EH (cell line): ENCODE measurements around the gene MIEN1.
"Not testable (repeated sequence)": the region's sequence is repeated elsewhere in the genome, so short reads cannot be mapped to it uniquely, and the experiment has no call there.

Experiments used
- DNase-seq: peaks from one replicate; pipeline ENCODE4 v3.0.0-alpha.2; 2015; ENCODE audit warnings: low read depth

Gene MIEN1, protein sequence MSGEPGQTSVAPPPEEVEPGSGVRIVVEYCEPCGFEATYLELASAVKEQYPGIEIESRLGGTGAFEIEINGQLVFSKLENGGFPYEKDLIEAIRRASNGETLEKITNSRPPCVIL

DNA sequence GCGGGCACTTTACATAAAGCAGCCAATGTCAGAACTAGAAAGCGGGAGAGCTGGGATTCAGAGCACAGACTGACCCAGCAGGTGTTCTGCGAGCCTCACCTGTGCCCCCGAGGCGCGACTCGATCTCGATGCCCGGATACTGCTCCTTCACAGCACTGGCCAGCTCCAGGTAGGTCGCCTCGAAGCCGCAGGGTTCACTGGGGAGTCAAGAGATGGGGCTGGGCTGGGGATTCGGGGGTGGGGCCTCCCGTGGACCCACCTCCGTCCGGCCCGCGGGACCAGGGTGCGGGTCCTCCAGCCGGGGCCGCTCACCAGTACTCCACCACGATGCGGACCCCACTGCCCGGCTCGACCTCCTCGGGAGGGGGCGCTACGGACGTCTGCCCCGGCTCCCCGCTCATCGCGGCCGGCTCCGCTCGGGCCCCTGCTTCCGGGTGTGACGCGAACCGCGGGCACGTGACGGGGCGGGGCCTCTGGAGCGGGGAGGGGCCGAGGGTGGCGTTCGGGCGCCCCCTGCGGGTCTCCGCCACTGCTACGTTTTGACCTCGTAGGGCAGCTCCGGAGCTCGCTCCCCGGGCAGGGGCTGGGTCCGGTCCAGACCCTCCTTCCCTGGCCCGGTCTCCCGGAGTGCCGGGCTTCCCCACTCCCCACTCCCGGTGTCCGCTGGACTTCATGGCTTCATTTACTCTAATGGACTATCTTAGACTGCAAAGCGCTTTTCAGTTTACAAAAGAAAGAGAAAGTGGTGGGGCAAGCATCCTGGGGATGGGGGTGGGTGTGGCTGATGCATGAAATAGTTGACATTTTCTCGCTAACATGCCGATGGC is at the start of gene MIEN1:
TSS of gene MIEN1 (minus strand) at position 438 of the 827 bp plus-strand sequence. CDS start at position 401, 37 bp downstream.
- DNase-seq = peak; percentile 82

DNA sequence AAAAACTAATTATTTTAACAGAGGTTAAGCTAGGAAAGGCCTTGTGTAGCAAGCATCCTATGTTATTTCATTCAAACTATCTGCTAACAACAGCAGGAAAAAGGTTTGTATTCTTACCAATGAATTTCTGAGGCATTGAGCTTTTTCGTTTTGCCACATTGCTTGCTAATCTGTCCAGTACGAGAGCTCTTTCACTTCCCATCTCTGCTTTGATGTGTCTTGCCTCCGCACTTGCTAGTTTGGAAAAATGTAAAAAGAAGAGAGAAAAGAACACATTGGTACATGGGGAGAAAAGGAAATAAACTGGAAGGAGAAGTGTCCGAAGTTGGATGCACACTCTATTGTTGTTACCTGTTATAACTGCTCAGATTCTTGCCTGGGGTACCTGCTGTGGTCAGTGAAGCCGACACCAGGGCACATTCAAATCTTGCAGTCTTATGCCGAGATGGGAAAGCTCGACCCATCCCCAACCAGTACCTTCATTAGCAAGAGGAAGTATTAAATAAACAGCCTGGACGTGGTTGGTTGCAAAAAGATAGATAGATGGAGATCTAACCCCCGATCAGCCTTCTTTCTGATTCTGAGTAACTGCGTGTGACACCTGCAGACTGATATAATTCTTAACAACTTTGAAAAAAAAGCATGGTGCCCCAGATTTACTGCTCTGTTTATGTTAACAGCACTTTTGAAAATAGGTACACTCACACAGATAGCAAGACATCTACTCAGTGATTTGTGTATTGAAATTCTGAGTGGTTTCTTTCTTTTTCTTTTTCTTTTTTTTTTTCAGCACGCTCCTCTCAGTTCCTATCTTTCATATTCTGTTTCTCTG is 47.4 kb upstream of the MIEN1 start:
- no peak for DNase-seq

DNA sequence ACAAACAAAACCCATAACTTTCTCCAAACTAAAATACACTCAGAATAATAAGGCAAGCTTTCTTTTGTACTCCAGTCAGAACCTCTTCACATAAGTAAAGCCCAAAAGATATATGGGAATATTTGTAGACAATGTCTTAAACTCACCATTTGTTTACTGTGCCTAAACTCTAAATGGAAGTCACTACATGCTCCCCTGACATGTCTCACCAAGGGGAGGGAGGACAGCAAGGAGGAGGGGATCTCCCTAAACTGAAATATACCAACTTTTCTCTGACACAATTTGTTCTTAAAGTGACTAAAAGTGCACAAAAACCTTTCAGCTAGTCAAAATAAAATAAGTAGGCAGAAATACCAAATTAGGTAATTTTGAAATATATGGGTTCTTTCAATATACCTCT is 45.9 kb upstream of the MIEN1 start:
- no peak for DNase-seq

DNA sequence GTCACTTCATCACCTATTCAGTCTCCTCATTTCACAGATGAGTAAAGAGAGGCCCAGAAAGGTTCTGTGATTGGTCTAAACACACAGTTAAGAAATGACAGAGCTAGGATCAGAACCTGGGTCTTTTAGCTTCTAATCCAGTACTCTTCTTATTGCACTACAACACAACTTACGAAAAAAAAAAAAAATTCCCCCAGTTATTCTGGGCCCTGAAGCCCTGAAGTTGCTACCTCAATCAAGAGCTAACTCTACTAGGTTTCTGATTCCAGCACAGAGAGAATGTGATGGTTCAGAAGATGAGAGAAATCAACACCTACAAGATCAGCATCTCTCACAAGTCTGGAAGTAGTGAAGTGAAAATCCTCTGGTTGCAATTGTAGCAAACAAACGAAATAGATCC is 44.7 kb upstream of the MIEN1 start:
- DNase-seq = no peak

DNA sequence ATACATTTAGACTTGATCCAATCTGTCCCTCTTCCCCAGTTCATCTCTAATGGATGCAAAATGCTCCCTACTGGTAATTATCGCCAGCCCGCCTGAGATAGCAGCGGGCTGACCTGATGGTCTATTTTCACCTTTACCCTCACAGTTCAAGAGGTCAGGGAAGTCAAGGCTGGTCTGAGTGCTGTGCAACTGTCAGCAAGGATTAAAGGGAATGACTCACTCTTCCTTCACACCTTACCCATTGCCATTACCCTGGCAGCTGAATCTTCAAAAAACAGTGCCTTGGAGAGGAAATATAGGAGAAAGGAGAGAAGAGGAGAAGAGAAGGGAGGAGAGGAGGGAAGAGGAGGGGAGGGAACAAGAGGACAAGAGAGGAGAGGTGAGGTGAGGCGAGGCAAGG is 43.7 kb upstream of the MIEN1 start:
- no peak for DNase-seq

DNA sequence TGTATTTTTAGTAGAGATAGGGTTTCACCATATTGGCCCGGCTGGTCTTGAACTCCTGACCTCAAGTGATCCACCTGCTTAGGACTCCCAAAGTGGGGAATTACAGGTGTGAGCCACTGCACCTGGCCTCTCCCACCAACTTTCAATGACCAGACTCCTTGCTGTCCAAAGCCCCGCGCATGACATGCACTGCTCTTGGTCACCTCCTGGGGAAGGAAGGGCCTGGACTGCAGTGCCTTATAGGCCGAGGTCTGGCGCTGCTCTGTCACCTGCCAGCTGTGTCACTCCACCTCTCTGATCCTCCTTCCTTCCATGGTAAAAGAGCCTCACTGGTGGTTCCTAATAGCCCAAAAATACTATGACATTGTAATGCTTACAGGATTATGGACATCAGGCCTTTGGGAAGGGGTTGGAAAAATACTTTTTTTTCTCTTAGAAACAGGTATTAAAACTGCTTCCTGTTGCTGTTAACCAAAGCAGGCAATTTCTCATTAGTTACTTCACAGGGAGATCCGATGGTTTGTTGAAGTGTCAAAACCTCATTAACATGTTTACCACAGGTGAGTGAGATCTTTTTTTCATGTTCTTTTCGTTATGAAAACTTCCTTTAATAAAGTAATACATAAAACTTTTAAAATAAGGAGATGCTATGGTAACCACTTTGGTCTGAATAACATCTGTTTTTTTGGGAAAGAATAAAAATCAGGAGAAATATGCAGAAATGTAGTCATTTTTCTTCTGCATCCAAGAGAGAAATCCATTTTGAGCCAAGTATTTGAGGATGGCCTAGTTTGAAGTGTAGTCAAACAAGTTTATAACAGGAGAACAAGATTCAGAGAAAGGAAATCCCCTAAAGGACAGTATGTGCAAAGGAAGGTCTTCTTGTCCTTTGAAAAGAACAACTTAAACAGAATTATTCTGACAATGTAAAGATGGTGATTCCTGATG is 42.9 kb upstream of the MIEN1 start:
- DNase-seq = no peak

DNA sequence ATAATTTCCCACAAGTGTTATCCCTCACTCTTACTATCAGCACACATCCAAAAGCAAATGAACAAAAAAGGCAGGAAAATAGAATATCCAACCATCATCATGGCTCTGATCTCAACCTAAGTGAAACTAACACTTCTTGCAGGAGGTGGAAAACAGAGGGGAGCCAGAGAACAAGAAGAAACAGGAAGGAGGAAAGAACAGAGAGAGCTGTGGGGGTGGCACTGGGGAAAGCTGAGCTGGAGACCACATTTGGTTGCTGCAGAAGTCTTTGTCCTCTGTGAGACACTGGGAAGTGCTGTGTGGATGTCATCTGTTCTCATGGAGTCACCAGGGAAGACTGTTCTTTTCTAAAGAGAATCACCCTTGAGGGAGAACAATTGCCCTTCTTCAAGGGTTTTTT is 42.1 kb upstream of the MIEN1 start:
- no peak for DNase-seq

DNA sequence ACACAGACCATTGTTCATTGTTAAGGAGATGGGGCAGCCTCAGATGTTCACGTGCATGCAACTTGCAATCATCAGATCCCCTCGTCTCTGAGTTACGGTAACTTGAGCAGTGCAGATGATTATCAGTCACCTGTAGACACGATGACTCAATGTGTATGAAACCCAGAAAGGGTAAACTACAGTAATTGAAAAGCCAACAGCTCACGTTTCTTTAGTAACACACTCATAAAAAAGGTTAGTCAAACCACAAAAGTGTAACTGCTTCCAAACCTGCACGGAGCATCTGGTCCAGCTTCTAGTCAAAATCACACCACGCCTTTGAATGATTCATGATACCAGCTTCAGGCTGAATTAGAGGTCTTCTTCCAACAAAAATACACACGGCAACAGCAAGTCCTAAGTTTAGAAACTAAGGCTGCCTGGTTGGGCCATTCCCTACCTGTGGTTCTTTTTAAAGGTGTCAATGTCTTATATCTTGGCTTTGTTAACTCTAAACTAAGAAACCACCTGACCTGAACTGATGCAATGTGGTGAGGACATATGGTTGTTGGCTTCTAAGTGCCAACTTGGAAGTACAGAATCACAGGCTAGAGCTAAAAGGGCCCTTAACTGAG is 39.7 kb upstream of the MIEN1 start:
- DNase-seq = peak; percentile 34

DNA sequence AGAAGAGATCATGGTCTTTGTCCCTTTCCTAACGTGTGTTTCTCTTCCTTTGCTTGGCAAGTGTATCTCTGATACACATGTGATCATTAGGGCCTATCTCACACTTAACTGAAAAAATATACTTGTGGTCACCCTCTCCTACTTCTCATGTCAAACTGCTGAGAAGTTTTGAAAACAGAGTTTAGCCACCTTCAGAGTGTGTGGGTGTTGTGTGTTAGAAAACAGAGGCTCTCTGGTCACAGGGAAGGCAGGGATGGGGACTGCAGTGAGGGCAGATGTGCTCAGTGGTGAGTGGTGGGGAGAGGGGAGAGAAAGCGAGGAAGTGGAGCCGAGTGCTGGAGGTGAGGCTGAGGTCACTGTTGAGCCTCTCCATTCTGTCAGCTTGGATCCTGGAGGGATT is 36.8 kb upstream of the MIEN1 start:
- DNase-seq = no peak

DNA sequence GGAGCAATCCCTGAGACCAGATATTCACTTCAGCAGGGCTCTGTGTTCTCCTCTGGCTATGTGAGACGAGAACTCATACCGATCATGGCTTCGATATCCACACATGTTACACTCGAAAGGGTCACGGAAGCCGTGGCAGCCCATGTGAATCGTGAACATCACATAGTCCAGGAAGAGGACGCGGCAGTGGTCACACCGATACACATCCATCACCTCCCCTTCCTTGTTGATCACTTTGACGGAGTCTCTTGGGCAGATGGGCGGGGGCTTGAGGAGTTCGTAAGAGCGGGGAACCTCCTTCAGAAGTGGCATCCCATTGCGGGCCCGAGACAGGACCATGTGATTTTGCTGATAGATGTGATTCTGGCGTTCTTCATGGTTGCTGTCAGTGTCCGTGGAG is 35.4 kb upstream of the MIEN1 start:
- no peak for DNase-seq

DNA sequence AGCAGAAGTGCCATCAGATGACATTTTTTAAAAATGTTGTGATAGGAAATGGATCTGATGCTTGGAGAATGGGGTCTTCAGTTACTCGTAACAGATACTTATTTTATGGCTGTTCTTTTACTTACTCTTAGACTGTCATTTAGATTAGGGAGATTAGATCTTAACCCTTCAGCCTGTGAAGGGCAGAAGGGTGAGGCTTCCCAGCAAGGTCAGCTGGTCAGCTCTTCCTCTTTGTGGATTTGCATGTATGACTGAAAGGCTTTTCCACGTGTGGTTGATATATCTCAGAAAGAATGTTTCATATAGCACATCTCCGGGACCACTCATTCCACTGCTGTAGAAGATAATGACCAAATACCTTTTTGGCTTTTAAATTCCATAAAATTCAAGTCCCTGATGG is 34.8 kb upstream of the MIEN1 start:
- no peak for DNase-seq

DNA sequence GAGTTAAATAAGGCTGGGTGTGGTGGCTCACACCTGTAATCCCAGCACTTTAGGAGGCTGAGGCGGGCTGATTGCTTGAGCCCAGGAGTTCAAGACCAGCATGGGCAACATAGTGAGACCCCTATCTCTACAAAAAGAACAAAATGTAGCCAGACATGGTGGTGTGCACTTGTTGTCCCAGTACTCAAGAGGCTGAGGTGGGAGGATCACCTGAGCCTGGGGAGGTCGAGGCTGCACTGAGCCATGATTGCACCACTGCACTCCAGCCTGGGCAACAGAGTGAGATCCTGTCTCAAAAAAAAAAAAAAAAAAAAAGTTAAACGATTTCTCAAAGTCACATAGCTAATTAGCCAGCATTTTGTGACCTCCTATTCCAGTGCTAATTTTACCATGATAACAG is 33.8 kb upstream of the MIEN1 start:
- DNase-seq = not testable (repeated sequence)

DNA sequence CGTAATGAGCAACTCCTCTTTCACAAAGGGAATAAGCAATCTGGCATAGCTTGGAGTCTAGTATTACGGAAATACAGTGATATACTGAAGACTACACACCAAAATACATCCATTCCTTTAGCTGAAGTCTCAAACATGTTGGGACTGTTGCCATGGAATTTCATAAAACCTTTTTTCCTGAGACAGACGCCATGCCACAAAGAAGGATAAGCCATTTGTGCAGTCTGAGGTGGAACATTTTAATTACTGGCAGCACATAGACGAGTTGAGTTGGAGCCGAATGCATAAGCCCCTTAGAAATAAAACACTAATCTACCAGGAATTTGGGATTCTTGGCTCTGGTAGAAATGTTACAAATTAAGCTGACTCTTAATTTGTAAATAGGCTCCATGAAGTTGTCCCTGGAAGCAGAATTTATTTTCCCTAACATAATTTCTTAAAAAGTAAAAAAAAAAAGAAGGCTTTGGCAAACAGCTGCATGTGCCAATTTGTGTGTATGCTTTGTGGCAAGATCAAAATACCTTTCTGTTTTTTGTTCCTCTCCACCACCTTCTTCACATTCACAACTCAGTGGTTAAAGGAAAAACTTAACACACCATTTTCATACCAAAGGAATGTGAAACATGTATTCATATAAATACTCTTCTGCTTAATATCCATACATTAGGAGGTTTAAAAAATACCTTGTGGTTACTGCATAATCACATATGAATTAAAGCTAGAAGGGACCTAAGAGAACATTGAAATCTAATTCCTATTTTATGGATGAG is 32.9 kb upstream of the MIEN1 start:
- DNase-seq = peak; percentile 63

DNA sequence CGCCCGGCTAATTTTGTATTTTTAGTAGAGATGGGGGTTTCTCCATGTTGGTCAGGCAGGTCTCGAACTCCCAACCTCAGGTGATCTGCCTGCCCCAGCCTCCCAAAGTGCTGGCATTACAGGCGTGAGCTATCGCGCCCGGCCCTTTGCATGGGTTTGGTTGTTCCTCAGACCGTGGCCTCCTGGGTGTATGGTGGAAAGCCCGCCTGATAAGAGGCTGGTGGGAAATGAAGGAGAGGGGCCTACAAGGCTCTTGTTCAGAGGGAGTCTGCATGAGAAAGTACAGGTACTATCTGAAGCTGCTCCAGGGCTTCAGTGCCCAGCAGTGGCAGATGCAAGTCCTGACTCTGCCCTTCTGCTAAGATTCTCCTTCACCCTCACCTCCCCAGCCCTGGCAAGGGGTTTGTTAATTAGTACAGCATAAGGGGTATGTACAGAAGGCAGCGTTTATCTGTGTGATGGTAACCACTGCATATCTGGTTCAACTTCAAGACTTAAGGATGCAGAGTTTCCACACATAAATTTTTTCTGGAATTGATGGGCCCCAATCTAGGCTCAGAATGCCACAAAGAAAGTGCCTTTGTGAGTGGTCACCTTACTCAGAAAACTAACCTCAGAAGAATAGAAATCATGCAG is 31.6 kb upstream of the MIEN1 start:
- no peak for DNase-seq

DNA sequence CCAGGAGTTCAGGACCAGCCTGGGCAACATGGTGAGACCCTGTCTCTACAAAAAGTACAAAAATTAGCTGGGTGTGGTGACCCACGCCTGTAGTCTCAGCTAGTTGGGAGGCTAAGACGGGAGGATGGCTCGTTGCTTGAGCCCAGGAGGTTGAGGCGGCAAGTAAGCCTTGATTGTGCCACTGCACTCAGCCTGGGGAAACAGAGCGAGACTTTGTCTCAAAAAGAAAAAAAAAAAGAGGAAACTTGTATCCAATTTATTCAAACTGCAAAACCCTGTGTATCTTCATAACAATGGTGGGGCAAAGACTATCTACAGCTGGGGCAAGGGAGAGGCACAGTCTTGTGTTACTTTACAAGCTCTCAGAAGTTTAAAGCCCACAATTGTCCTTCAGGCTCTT is 28.9 kb upstream of the MIEN1 start:
- DNase-seq = no peak

DNA sequence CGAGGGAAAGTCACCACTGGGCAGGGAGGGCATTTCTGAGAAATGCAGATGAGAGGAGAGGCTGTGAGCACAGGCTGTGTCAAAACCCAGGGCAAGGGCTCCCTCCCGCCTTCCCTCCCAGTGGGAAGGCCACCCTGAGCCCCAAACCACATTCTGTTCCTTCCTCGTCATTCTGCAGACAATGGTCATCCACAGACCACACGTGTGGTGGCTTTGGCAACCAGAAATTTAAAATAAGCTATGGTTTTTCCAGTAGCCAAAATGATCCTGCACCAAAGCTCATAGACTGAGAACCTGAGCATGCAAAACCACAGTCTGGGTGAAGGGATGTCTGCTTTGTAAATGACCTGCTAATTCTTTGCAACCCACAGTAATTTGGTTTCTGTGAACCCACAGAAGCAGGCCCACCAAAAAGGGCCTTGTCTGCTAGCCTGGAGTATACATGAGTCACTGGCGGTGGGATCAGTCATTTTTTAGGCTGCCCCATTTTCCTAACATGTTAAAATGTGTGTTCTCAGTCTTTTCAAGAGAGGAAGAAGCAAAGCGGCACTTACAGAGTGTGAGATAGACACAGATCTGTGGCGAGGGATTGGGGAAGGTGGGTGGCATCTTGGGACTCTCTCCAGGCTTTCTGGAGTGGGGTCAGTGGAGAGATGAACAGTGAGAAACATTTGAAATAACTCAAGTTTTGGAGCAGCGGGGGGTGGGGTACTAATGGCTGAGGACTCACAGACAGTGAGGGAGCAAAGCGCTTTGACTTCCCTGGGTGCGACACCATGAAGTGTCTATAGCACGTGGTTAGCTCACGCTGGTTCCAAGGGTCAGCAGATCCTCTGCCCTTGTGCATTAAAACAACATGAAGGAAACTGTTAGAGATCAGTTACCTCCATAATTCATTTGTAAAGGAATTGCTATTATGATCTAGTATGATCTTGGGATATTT is 27.9 kb upstream of the MIEN1 start:
- peak; percentile 9 for DNase-seq

DNA sequence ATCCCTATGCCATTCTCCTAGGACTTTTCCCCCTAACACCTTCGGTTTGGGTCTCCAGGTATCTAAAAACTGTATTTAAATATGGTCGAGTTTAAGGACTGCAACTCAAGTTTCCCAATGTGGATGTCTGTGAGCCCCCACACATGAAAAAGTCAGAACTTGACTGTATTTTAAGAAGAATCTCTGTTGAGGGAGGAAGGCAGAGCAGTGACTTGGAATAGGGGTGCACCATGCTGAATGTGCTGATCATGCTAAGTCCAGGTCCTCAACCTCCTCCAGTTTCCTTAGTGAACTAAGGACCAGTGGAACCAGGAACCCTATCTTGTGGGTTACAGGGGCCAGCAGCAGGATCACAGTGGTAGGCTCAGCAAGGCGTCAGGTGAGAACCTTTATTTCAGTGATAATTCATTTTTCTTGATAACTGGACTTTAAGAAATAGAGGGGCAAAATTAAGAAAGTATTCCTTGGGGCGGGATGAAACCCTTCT is 26.9 kb upstream of the MIEN1 start:
- no peak for DNase-seq

DNA sequence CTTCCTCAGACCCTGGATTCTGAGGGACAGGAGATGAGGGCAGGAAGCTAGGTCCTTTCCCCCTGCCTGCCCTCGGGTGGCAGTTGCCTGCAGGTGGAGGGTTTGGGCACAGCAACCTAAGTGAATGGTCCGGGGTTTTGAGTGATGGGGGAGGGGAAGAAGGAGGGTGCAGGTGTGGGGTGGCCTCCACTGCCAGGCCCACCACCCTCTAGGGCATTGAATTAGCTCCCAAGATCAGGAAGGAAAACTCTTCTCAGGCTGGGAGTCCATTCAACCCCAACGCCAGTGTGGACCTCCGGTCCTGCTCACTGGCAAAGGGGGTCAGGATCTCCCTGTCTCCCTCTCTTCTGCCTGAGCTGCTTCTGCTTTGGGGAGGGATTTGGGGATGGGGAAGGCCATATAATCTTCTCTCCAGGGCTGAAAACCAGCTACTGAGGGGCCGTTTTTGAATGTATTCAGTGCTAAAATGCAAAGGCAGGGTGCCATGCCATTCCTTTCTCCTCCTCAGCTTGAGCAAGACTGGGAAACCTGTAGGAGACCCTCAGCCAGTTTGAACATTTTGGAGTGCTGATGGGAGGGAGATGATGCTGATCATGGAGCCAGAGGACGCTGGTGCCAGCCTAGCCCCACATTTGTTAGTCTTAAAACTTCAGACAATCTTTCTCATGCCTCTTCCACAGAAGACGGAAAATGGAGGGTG is 26.2 kb upstream of the MIEN1 start:
- DNase-seq = no peak
